H1 (cell line): Measurements from ENCODE around the gene BARHL2. TPM values are rescaled to one million over a fixed set of nuclear protein-coding genes. Genes with fewer than 3 reads are reported as not detected.

Experiments
- CTCF ChIA-PET: fragments of 300-600 bp; sonication (Branson Sonifier 250); formaldehyde crosslinking; loops from one replicate; lab custom pipeline; 2021; ENCODE audit not compliant: partially characterized antibody; lab: Charles Lee
- POLR2A ChIA-PET: fragments of 300-600 bp; sonication (Branson Sonifier 250); formaldehyde crosslinking; loops from one replicate; lab custom pipeline; 2021; ENCODE audit warnings: inconsistent platforms; ENCODE audit not compliant: partially characterized antibody; lab: Charles Lee
- DNase-seq, 2 experiments: peaks; one replicate each; pipeline versions ENCODE4 v3.0.0 to v3.0.0-alpha.2; 2010 to 2022; ENCODE audit warnings: low spot score in 2 of 2, low read depth in 1 of 2, mixed read lengths in 1 of 2
- FAIRE-seq: peaks from 2 replicates; lab custom pipeline; 2011; peaks lifted over from hg19 to GRCh38; lab: Jason Lieb, UNC
- H2AFZ ChIP-seq: 2 replicates; pipeline ENCODE4 v1.8.1; 2012; ENCODE audit warnings: low read length, inconsistent platforms
- H2AK5ac ChIP-seq: 2 replicates; pipeline ENCODE4 v1.6.1; 2013; ENCODE audit warnings: low read depth, low read length
- H2BK120ac ChIP-seq: replicated peaks from 2 replicates; pipeline ENCODE3; 2013; ENCODE audit warnings: low read depth, low read length, inconsistent platforms
- H2BK12ac ChIP-seq: 2 replicates; pipeline ENCODE4 v1.6.1; 2013; ENCODE audit warnings: low read depth, low read length
- H2BK15ac ChIP-seq: 2 replicates; pipeline ENCODE4 v1.6.1; 2013; ENCODE audit warnings: low read length
- H2BK20ac ChIP-seq: 2 replicates; pipeline ENCODE4 v1.6.1; 2013; ENCODE audit warnings: low read length
- H2BK5ac ChIP-seq: 2 replicates; pipeline ENCODE4 v1.6.1; 2013; ENCODE audit warnings: low read depth, low read length
- H3K14ac ChIP-seq: 2 replicates; pipeline ENCODE4 v1.6.1; 2013; ENCODE audit warnings: inconsistent platforms; ENCODE audit not compliant: insufficient read length
- H3K18ac ChIP-seq: 2 replicates; pipeline ENCODE4 v1.6.1; 2013; ENCODE audit warnings: low read length; ENCODE audit errors: extremely low read depth
- H3K23ac ChIP-seq: 2 replicates; pipeline ENCODE4 v1.6.1; 2013; ENCODE audit warnings: inconsistent platforms; ENCODE audit not compliant: insufficient read length
- H3K23me2 ChIP-seq: 2 replicates; pipeline ENCODE4 v1.6.1; 2013; ENCODE audit warnings: low read depth, low read length
- H3K27ac ChIP-seq: 2 replicates; pipeline ENCODE4 v1.6.1; 2011; ENCODE audit warnings: low read depth, low read length, inconsistent platforms
- H3K27me3 ChIP-seq, 4 experiments: replicated peaks in 1 of 4; 1 replicate in 1 of 4; 2 replicates in 3 of 4; pipeline versions ENCODE4 v1.6.1 to v1.8.1; 2011 to 2013; ENCODE audit warnings: low read length in 3 of 4, mild to moderate bottlenecking in 3 of 4, inconsistent platforms in 2 of 4, mixed read lengths in 2 of 4, moderate library complexity in 1 of 4; ENCODE audit not compliant: control insufficient read depth in 3 of 4, insufficient read depth in 3 of 4; ENCODE audit errors: extremely low read depth in 1 of 4
- H3K36me3 ChIP-seq, 4 experiments: 2 replicates each; pipeline versions ENCODE4 v1.6.1 to v1.8.1; 2011 to 2013; ENCODE audit warnings: mild to moderate bottlenecking in 4 of 4, low read length in 3 of 4, moderate library complexity in 2 of 4, control low read depth in 1 of 4, inconsistent platforms in 1 of 4; ENCODE audit not compliant: insufficient read depth in 4 of 4, control insufficient read depth in 2 of 4
- H3K4ac ChIP-seq: replicated peaks from 2 replicates; pipeline ENCODE3; 2013; ENCODE audit warnings: low read length, low read depth, mixed read lengths, inconsistent platforms; ENCODE audit not compliant: insufficient read length
- H3K4me1 ChIP-seq, 4 experiments: replicated peaks in 1 of 4; 1 replicate in 1 of 4; 2 replicates in 3 of 4; pipeline versions ENCODE4 v1.6.1 to v1.8.1; 2011 to 2013; ENCODE audit warnings: low read length in 3 of 4, inconsistent platforms in 2 of 4, mixed read lengths in 1 of 4; ENCODE audit not compliant: insufficient read depth in 4 of 4, control insufficient read depth in 3 of 4
- H3K4me2 ChIP-seq, 2 experiments: 2 replicates each; pipeline versions ENCODE4 v1.6.1 to v1.8.1; 2011 to 2013; ENCODE audit warnings: low read depth in 2 of 2, low read length in 2 of 2, control low read depth in 1 of 2, inconsistent platforms in 1 of 2, mild to moderate bottlenecking in 1 of 2; ENCODE audit not compliant: insufficient read depth in 1 of 2
- H3K4me3 ChIP-seq, 4 experiments: fragments of 200-600, 300-600 bp in 1 of 4; sonication (generic), shearing (Covaris generic), sonication (Bioruptor Twin) in 1 of 4; 2 replicates each; pipeline versions ENCODE4 v1.5.1 to v1.8.1; 2011 to 2016; ENCODE audit warnings: low read length in 4 of 4, low read depth in 3 of 4, control low read depth in 2 of 4, inconsistent platforms in 2 of 4, mild to moderate bottlenecking in 2 of 4, mixed read lengths in 1 of 4, moderate library complexity in 1 of 4; ENCODE audit not compliant: insufficient read depth in 2 of 4; ENCODE audit errors: extremely low read depth in 1 of 4
- H3K56ac ChIP-seq: replicated peaks from 2 replicates; pipeline ENCODE3; 2013; ENCODE audit warnings: low read depth, mild to moderate bottlenecking, mixed read lengths, low read length, inconsistent platforms; ENCODE audit not compliant: insufficient read length
- H3K79me1 ChIP-seq: 2 replicates; pipeline ENCODE4 v1.6.1; 2013; ENCODE audit warnings: low read depth, low read length, control low read depth
- H3K79me2 ChIP-seq, 2 experiments: 2 replicates each; pipeline versions ENCODE4 v1.6.1 to v1.8.1; 2012 to 2013; ENCODE audit warnings: low read length in 2 of 2, mild to moderate bottlenecking in 2 of 2, inconsistent platforms in 1 of 2; ENCODE audit not compliant: insufficient read depth in 2 of 2, control insufficient read depth in 1 of 2
- H3K9ac ChIP-seq, 4 experiments: replicated peaks in 1 of 4; 1 replicate in 1 of 4; 2 replicates in 3 of 4; pipeline versions ENCODE4 v1.6.1 to v1.8.1; 2011 to 2013; ENCODE audit warnings: low read depth in 3 of 4, low read length in 3 of 4, control low read depth in 2 of 4, mild to moderate bottlenecking in 2 of 4, moderate library complexity in 2 of 4, inconsistent platforms in 1 of 4; ENCODE audit errors: extremely low read depth in 1 of 4
- H3K9me3 ChIP-seq, 2 experiments: 2 replicates each; pipeline versions ENCODE4 v1.6.1 to v1.8.1; 2012 to 2013; ENCODE audit warnings: mild to moderate bottlenecking in 2 of 2, moderate library complexity in 2 of 2, control low read depth in 1 of 2, inconsistent platforms in 1 of 2, low read depth in 1 of 2, low read length in 1 of 2, mixed read lengths in 1 of 2; ENCODE audit not compliant: insufficient read depth in 2 of 2
- H4K20me1 ChIP-seq, 2 experiments: replicated peaks in 1 of 2; 2 replicates each; pipeline versions ENCODE3 to v1.8.1; 2011 to 2013; ENCODE audit warnings: inconsistent platforms in 2 of 2, low read length in 2 of 2, mild to moderate bottlenecking in 1 of 2; ENCODE audit not compliant: insufficient read depth in 2 of 2, control insufficient read depth in 1 of 2
- H4K5ac ChIP-seq: 2 replicates; pipeline ENCODE4 v1.6.1; 2013; ENCODE audit warnings: low read length, low read depth, mixed read lengths, inconsistent platforms; ENCODE audit not compliant: insufficient read length
- H4K8ac ChIP-seq: 2 replicates; pipeline ENCODE4 v1.8.0; 2013; ENCODE audit warnings: mild to moderate bottlenecking, moderate library complexity, low read length, inconsistent platforms; ENCODE audit not compliant: insufficient read depth; ENCODE audit errors: extremely low read depth
- H4K91ac ChIP-seq: replicated peaks from 2 replicates; pipeline ENCODE3; 2013; ENCODE audit warnings: low read length, mixed read lengths, inconsistent platforms; ENCODE audit not compliant: insufficient read length
- ATF2 ChIP-seq: IDR thresholded peaks from 2 replicates; pipeline ENCODE4 v1.6.1; 2012; ENCODE audit warnings: low read length, inconsistent platforms
- HDAC6 ChIP-seq: IDR thresholded peaks from one replicate; pipeline ENCODE4 v1.7.1; 2012; ENCODE audit warnings: low read depth, mild to moderate bottlenecking, inconsistent platforms, low read length, moderate library complexity
- JUN ChIP-seq: IDR thresholded peaks from 2 replicates; pipeline ENCODE4 v1.6.1; 2011; ENCODE audit warnings: low read depth, mild to moderate bottlenecking, improper control_type of control experiment, low read length
- JUND ChIP-seq: IDR thresholded peaks from 2 replicates; pipeline ENCODE4 v1.6.1; 2011; ENCODE audit warnings: mild to moderate bottlenecking, improper control_type of control experiment, low read length
- POLR2A ChIP-seq, 2 experiments: IDR thresholded peaks; 1 replicate in 1 of 2; 2 replicates in 1 of 2; pipeline ENCODE4 v1.6.1; 2011; ENCODE audit warnings: low read depth in 2 of 2, low read length in 2 of 2, mild to moderate bottlenecking in 2 of 2; ENCODE audit errors: control extremely low read depth in 1 of 2
- RFX5 ChIP-seq: IDR thresholded peaks from 2 replicates; pipeline ENCODE4 v1.6.1; 2011; ENCODE audit warnings: low read depth, low read length, improper control_type of control experiment, borderline replicate concordance
- SP2 ChIP-seq: IDR thresholded peaks from 2 replicates; pipeline ENCODE4 v1.6.1; 2012; ENCODE audit warnings: mild to moderate bottlenecking, low read length, inconsistent platforms
- SP4 ChIP-seq: IDR thresholded peaks from 2 replicates; pipeline ENCODE4 v1.6.1; 2012; ENCODE audit warnings: low read length, inconsistent platforms
- YY1 ChIP-seq: IDR thresholded peaks from 2 replicates; pipeline ENCODE4 v1.6.1; 2011; ENCODE audit warnings: low read depth, mild to moderate bottlenecking, low read length
- WGBS, 2 experiments: shearing (Covaris generic) in 1 of 2; methylation state at CpG; one replicate each; pipeline versions ENCODE4 v1.1.6 to v1.1.7; 2013 to 2015; ENCODE audit warnings: low lambda C conversion rate in 2 of 2, mixed read lengths in 2 of 2, inconsistent platforms in 1 of 2, low coverage in 1 of 2, missing lambda C conversion rate in 1 of 2; ENCODE audit not compliant: insufficient replicate concordance in 2 of 2, insufficient coverage in 1 of 2, insufficient read length in 1 of 2; ENCODE audit errors: extremely low coverage in 1 of 2, missing lambda C conversion rate in 1 of 2; 5-methylcytosine and 5-hydroxymethylcytosine counted together
- polyA plus RNA-seq, 7 experiments: library from polyadenylated mRNA; depleted of rRNA in 3 of 7; stranded (reverse) in 5 of 7; unstranded in 2 of 7; fragments of >200 nt in 5 of 7; fragments of 200-250 nt in 2 of 7; gene quantifications; 1 replicate in 5 of 7; 2 replicates in 1 of 7; 4 replicates in 1 of 7; pipeline versions ENCODE4 v1.2.1 to v1.2.3, GENCODE V29; 2011 to 2013; ENCODE audit warnings: missing spikeins in 2 of 7, mixed read lengths in 2 of 7
- total RNA-seq: library from RNA; stranded (reverse); fragmentation: NEBNext Ultra II Directional; extraction: Animal tissue kit (Norgen Biotek cat#: 25700); gene quantifications from 2 replicates; pipeline ENCODE4 v1.2.1, GENCODE V29; 2021
- TF ChIP-seq, protein P1 (sequence below): IDR thresholded peaks from 2 replicates; pipeline ENCODE4 v1.6.1; 2012; ENCODE audit warnings: inconsistent platforms

BARHL2 gene
- total and polyA plus RNA-seq, 2 of the 8 experiments (the other 6 are each of a cell fraction or from before 2014, with no cell fraction given): 0.15 TPM; not detected in 1

DNA sequence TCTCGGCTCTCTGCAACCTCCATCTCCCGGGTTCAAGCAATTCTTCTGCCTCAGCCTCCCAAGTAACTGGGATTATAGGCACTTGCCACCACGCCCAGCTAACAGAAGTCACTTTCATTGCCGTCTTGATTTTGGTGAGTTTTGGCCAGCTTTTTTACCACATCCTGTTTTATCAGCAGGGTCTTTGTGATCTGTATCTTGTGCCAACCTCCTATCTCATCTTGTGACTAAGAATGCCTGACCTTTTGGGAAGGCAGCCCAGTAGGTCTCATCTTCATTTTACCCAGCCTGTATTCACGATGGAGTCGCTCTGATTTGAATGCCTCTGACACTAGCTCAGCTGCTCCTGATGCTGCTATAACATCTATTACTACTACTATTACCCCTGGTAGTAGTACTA is 46.8 kb upstream of the BARHL2 start:
- H3K14ac ChIP-seq: no peak overlapping the region
- H2BK20ac ChIP-seq: no peak overlapping the region
- no peak overlapping the region for H4K5ac ChIP-seq
- no peaks in the 10 kb centered on the region for H3K79me2 ChIP-seq
- no peak for DNase-seq
- FAIRE-seq: no peak
- no peak overlapping the region for H2BK5ac ChIP-seq
- no peak overlapping the region for H3K18ac ChIP-seq
- H2BK15ac ChIP-seq: no peak overlapping the region
- H4K8ac ChIP-seq: no peak overlapping the region
- no peak overlapping the region for H2AFZ ChIP-seq
- H3K9me3 ChIP-seq: no peaks in the 10 kb centered on the region
- CTCF ChIA-PET: interaction anchor here (0.8 kb wide), 1 partner anchor 42 kb away, joined by 3 read pairs; no protein-coding TSS in a partner anchor
- no peak overlapping the region for H3K4me2 ChIP-seq
- H2BK120ac ChIP-seq: no peak overlapping the region
- peaks cover 0 to 4% (median 0%) of the 10 kb centered on the region in 4 experiments; a peak in 2 of 7 replicates for H3K27me3 ChIP-seq
- no peak overlapping the region for H4K91ac ChIP-seq
- no peaks in the 10 kb centered on the region for H4K20me1 ChIP-seq
- WGBS, 2 experiments: 92% methylated on average over 6 of the region's 6 CpGs; no CpG with 5 or more reads in 1 of the 2 experiments
- no peak overlapping the region for H3K4me3 ChIP-seq
- H3K4me1 ChIP-seq: peaks cover 0 to 8% (median 3%) of the 10 kb centered on the region in 4 experiments; a peak in 5 of 7 replicates
- no peak for TF ChIP-seq SP4
- no peak for TF ChIP-seq YY1
- no peak for TF ChIP-seq RFX5
- TF ChIP-seq ATF2: no peak
- no peak for TF ChIP-seq JUND
- TF ChIP-seq POLR2A (IDR thresholded peaks at IDR 0.05; ENCODE audit: control extremely low read depth in 1 of 2, low read depth in 2 of 2, low read length in 2 of 2): no peak
- TF ChIP-seq, protein P1, sequence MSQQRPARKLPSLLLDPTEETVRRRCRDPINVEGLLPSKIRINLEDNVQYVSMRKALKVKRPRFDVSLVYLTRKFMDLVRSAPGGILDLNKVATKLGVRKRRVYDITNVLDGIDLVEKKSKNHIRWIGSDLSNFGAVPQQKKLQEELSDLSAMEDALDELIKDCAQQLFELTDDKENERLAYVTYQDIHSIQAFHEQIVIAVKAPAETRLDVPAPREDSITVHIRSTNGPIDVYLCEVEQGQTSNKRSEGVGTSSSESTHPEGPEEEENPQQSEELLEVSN: no peak
- no peak for TF ChIP-seq SP2
- TF ChIP-seq JUN: no peak
- TF ChIP-seq HDAC6: no peak
- no peak overlapping the region for H2AK5ac ChIP-seq
- no peak overlapping the region for H3K23ac ChIP-seq
- H3K23me2 ChIP-seq: no peaks in the 10 kb centered on the region
- no peak overlapping the region for H2BK12ac ChIP-seq
- no peak overlapping the region for H3K9ac ChIP-seq
- H3K79me1 ChIP-seq: no peaks in the 10 kb centered on the region
- H3K4ac ChIP-seq: no peak overlapping the region
- H3K36me3 ChIP-seq: no peaks in the 10 kb centered on the region
- no peak overlapping the region for H3K27ac ChIP-seq
- H3K56ac ChIP-seq: no peak overlapping the region
- POLR2A ChIA-PET: no interaction called here
